ENCODE results near the gene MRAP2.
"Not testable (repeated sequence)": the region's sequence is repeated elsewhere in the genome, so short reads cannot be mapped to it uniquely, and the experiment has no call there.

Gene MRAP2

GRCh38 chr6:84066536-84066935 lies 33.0 kb downstream of the MRAP2 start:
- H3F3A ChIP-seq (ENCODE audit: insufficient read depth, low read length): no peaks in the 10 kb centered on the region
- no peaks in the 10 kb centered on the region for H3K9me3 ChIP-seq (ENCODE audit: low read length)
- TF ChIP-seq CTCF (IDR thresholded peaks at IDR 0.05; ENCODE audit: low read length): no peak
- TF ChIP-seq EZH2 (IDR thresholded peaks at IDR 0.05; ENCODE audit: borderline replicate concordance, low read length): no peak
- no peak overlapping the region for H3K27ac ChIP-seq (ENCODE audit: low read depth, low read length, poor library complexity, severe bottlenecking)
- no peaks in the 10 kb centered on the region for H3K79me2 ChIP-seq (ENCODE audit: insufficient read depth, low read length)
- no peak overlapping the region for H2AFZ ChIP-seq (ENCODE audit: low read length)
- no peaks in the 10 kb centered on the region for H4K20me1 ChIP-seq (ENCODE audit: insufficient read depth, low read length)
- no peaks in the 10 kb centered on the region for H3K4me1 ChIP-seq (ENCODE audit: insufficient read depth, low read length, severe bottlenecking)
- no peaks in the 10 kb centered on the region for H3K27me3 ChIP-seq (ENCODE audit: insufficient read depth, low read length)
- H3K9me2 ChIP-seq (ENCODE audit: low read depth, low read length): no peaks in the 10 kb centered on the region
- H3K4me2 ChIP-seq (ENCODE audit: low read length): no peak overlapping the region
- H3K9ac ChIP-seq (ENCODE audit: low read length): no peak overlapping the region
- H3K36me3 ChIP-seq (ENCODE audit: insufficient read depth, low read length): no peaks in the 10 kb centered on the region
- H3K4me3 ChIP-seq (ENCODE audit: low read depth, low read length, poor library complexity, severe bottlenecking): no peak overlapping the region

GRCh38 chr6:84068873-84069272 lies 35.3 kb downstream of the MRAP2 start:
- H4K20me1 ChIP-seq (ENCODE audit: insufficient read depth, low read length); H3K9me3 ChIP-seq (ENCODE audit: low read length); H3K27me3 ChIP-seq (ENCODE audit: insufficient read depth, low read length); H3K79me2 ChIP-seq (ENCODE audit: insufficient read depth, low read length); H3K9me2 ChIP-seq (ENCODE audit: low read depth, low read length); H3K4me3 ChIP-seq (ENCODE audit: low read depth, low read length, poor library complexity, severe bottlenecking); H3F3A ChIP-seq (ENCODE audit: insufficient read depth, low read length); H3K4me1 ChIP-seq (ENCODE audit: insufficient read depth, low read length, severe bottlenecking); H2AFZ ChIP-seq (ENCODE audit: low read length); H3K36me3 ChIP-seq (ENCODE audit: insufficient read depth, low read length); H3K4me2 ChIP-seq (ENCODE audit: low read length); H3K9ac ChIP-seq (ENCODE audit: low read length); H3K27ac ChIP-seq (ENCODE audit: low read depth, low read length, poor library complexity, severe bottlenecking): not testable (repeated sequence)

- no peak overlapping the region for H3K4me2 ChIP-seq (ENCODE audit: low read length)
- no peak overlapping the region for H2AFZ ChIP-seq (ENCODE audit: low read length)
- H3K27me3 ChIP-seq (ENCODE audit: insufficient read depth, low read length): no peaks in the 10 kb centered on the region
- no peaks in the 10 kb centered on the region for H3K9me2 ChIP-seq (ENCODE audit: low read depth, low read length)
- H3K9ac ChIP-seq (ENCODE audit: low read length): no peak overlapping the region
- TF ChIP-seq CTCF (IDR thresholded peaks at IDR 0.05; ENCODE audit: low read length) (no peak), EZH2 (IDR thresholded peaks at IDR 0.05; ENCODE audit: borderline replicate concordance, low read length) (no peak)
- H3K79me2 ChIP-seq (ENCODE audit: insufficient read depth, low read length): no peaks in the 10 kb centered on the region
- H3K9me3 ChIP-seq (ENCODE audit: low read length): no peaks in the 10 kb centered on the region
- no peak overlapping the region for H3K27ac ChIP-seq (ENCODE audit: low read depth, low read length, poor library complexity, severe bottlenecking)
- H3K36me3 ChIP-seq (ENCODE audit: insufficient read depth, low read length): no peaks in the 10 kb centered on the region
- H4K20me1 ChIP-seq (ENCODE audit: insufficient read depth, low read length): no peaks in the 10 kb centered on the region
- no peaks in the 10 kb centered on the region for H3F3A ChIP-seq (ENCODE audit: insufficient read depth, low read length)
- no peak overlapping the region for H3K4me3 ChIP-seq (ENCODE audit: low read depth, low read length, poor library complexity, severe bottlenecking)
- H3K4me1 ChIP-seq (ENCODE audit: insufficient read depth, low read length, severe bottlenecking): no peaks in the 10 kb centered on the region
These were observed 38.9 kb downstream of the MRAP2 start for GRCh38 chr6:84072442-84072997.

- H3K36me3 ChIP-seq (ENCODE audit: insufficient read depth, low read length): no peaks in the 10 kb centered on the region
- H3K9me2 ChIP-seq (ENCODE audit: low read depth, low read length): no peaks in the 10 kb centered on the region
- no peak overlapping the region for H3K4me3 ChIP-seq (ENCODE audit: low read depth, low read length, poor library complexity, severe bottlenecking)
- H3K4me2 ChIP-seq (ENCODE audit: low read length): no peak overlapping the region
- no peaks in the 10 kb centered on the region for H3K27me3 ChIP-seq (ENCODE audit: insufficient read depth, low read length)
- H3K4me1 ChIP-seq (ENCODE audit: insufficient read depth, low read length, severe bottlenecking): no peaks in the 10 kb centered on the region
- H3K9ac ChIP-seq (ENCODE audit: low read length): no peak overlapping the region
- no peaks in the 10 kb centered on the region for H3K79me2 ChIP-seq (ENCODE audit: insufficient read depth, low read length)
- no peak overlapping the region for H2AFZ ChIP-seq (ENCODE audit: low read length)
- no peaks in the 10 kb centered on the region for H3K9me3 ChIP-seq (ENCODE audit: low read length)
- no peaks in the 10 kb centered on the region for H3F3A ChIP-seq (ENCODE audit: insufficient read depth, low read length)
- H4K20me1 ChIP-seq (ENCODE audit: insufficient read depth, low read length): no peaks in the 10 kb centered on the region
- no peak overlapping the region for H3K27ac ChIP-seq (ENCODE audit: low read depth, low read length, poor library complexity, severe bottlenecking)
- no peak for TF ChIP-seq EZH2 (IDR thresholded peaks at IDR 0.05; ENCODE audit: borderline replicate concordance, low read length)
- TF ChIP-seq CTCF (IDR thresholded peaks at IDR 0.05; ENCODE audit: low read length): no peak
These were observed 41.6 kb downstream of the MRAP2 start for GRCh38 chr6:84074988-84075781.

Measured in OCI-LY1 (cell line).